GM23248 (cell line): Measurements from ENCODE around the gene MEIS2.

ENCODE experiments used
- EZH2 ChIP-seq: fragments of 200-600 bp; sonication (generic); IDR thresholded peaks from 2 replicates; pipeline ENCODE4 v1.6.1; 2018; ENCODE audit warnings: antibody characterized with exemption, mild to moderate bottlenecking; ENCODE audit not compliant: insufficient read depth, poor library complexity, severe bottlenecking
- EZH2phosphoT487 ChIP-seq: fragments of 200-600 bp; sonication (generic); IDR thresholded peaks from 2 replicates; pipeline ENCODE4 v1.6.1; 2018; ENCODE audit warnings: antibody characterized with exemption, moderate library complexity, mild to moderate bottlenecking, low read depth; ENCODE audit not compliant: insufficient read depth

- TF ChIP-seq EZH2phosphoT487 (no peak), EZH2 (no peak)
Observed at GRCh38 chr15:37034392-37034791, 66.0 kb downstream of the MEIS2 start.
